ENCODE data around the gene PIGS.
"Not testable (repeated sequence)": the region's sequence is repeated elsewhere in the genome, so short reads cannot be mapped to it uniquely, and the experiment has no call there.

PIGS gene

DNA sequence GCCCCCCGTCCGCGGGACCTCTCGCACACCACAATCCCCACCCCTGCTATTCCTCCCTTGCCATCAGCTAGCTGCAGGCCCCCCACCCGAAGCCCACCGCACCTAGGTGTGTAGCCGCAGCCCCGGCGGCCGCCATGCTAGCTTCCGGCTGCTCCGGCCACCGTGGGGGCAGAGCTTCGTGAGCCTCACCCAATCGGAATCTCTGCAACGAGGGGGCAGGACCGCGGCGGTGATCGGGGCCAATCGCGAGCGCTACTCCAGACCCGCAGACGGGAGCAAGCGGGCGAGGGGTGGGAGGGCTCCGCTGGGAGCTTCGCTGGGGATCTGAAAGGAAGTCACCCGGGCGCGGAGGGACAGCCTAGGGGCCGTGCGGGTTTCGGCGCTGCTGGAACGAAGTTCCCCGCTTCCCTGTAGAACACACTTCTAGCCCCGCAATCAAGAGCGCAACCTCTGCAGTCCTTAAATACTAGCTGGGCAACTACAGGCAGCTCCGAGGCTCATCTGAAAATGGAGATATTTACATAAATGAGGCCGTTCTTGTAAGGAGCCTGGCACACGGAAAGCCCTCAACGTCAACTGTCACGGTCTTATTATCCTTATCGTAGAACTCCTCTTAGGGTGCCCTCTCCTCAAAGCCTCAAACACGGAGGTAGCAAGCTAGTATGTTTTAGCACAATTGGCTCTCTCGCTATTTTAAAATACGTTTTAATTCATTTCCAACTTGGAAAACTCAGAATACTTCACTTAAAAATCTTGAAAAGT lies at the start of gene PIGS:
Gene PIGS, minus strand, starts transcription at position 164 of the 762 bp plus-strand sequence. Its CDS starts 28 bp downstream, at position 136.
- DNase-seq (ENCODE audit: low read depth): peak; percentile 82

- DNase-seq (ENCODE audit: low read depth): no peak
Observed at GRCh38 chr17:28620010-28620409, 48.7 kb upstream of the PIGS start.

- DNase-seq (ENCODE audit: low read depth): no peak
Observed at GRCh38 chr17:28618464-28618863, 47.1 kb upstream of the PIGS start.

DNA sequence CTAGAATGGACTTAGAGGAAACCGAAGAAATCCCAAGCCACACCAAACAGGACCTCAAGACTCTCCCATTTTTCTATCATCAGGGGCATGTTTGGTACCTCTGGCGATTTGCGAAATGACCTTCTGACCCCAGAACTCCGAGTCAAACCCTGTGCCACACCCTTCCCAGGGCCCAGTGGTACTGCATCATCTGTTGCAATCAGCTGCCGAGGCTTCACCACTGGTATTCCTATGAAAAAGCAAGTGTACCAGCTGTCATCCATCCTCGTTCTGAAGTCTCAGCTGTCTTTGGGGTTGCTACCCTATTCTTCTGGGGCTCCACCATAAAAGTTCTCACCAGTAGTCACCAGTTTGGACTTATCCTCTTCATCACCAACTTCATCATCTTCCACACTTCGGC lies 45.0 kb upstream of the PIGS start:
- DNase-seq (ENCODE audit: low read depth): no peak

DNA sequence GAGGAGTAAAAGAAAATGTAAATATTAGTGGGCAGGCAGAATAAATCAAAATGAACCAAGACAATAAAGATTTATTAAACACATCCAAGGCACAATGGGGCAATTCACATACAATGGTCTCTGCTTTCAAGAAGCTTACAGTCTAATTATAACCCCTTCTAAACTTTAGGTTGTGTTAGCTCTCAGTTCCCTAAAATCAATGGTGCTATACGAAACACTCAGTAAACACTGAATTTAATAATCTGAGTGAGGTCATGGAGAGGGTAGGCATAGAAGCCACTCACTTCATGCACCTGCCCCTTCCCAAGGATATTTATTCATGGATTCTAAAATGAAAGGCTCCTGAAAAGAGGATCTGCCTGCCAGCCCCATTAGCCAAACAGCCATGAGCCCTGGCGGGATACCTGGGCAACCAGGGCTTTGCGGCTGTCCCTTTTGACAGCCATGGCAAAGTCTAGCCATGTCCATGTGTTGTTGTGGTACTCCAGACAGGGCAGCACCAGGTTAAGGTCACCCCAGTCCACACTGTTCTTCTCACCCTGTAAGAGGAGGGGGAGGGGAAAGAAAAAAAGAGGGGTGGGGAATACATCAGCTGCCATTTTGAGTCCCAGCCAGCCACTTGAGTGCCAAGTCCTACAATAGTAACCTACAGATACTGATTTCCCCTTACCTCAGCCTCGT lies 44.1 kb upstream of the PIGS start:
- DNase-seq (ENCODE audit: low read depth): no peak

DNA sequence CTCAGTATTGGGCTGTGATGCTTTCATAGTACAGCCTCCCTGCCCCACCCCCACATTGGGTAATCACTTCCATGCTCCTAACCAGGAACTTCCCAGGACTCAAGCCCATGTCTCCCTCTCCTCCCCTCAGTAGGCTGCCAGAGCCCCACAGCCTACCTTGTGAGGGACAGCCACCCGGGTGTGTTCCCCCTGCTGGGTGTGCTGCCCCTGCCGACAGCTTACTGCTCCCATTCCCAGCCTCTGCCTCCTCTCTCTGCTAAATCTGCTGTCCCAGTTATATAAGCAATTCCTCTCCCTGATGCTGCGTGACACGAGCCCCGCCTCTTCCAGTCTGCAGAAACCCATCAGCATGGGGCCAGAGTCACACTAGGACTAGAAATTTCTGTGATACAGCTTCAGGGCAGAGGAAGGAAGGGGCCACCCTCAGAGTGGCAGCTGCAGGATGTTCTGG lies 42.6 kb upstream of the PIGS start, which contains the start of gene RSKR:
Gene RSKR, minus strand, starts transcription at position 255 of the 451 bp plus-strand sequence. Its CDS starts 24 bp downstream, at position 231.
- peak; percentile 8 for DNase-seq (ENCODE audit: low read depth)

GRCh38 chr17:28612936-28613872 lies 41.9 kb upstream of the PIGS start:
- DNase-seq (ENCODE audit: low read depth): peak; percentile 41

- DNase-seq (ENCODE audit: low read depth): no peak
Observed at GRCh38 chr17:28612531-28612930, 41.2 kb upstream of the PIGS start.

GRCh38 chr17:28610376-28610775 lies 39.1 kb upstream of the PIGS start:
- no peak for DNase-seq (ENCODE audit: low read depth)

GRCh38 chr17:28604031-28604430 lies 32.7 kb upstream of the PIGS start:
- not testable (repeated sequence) for DNase-seq (ENCODE audit: low read depth)

DNA sequence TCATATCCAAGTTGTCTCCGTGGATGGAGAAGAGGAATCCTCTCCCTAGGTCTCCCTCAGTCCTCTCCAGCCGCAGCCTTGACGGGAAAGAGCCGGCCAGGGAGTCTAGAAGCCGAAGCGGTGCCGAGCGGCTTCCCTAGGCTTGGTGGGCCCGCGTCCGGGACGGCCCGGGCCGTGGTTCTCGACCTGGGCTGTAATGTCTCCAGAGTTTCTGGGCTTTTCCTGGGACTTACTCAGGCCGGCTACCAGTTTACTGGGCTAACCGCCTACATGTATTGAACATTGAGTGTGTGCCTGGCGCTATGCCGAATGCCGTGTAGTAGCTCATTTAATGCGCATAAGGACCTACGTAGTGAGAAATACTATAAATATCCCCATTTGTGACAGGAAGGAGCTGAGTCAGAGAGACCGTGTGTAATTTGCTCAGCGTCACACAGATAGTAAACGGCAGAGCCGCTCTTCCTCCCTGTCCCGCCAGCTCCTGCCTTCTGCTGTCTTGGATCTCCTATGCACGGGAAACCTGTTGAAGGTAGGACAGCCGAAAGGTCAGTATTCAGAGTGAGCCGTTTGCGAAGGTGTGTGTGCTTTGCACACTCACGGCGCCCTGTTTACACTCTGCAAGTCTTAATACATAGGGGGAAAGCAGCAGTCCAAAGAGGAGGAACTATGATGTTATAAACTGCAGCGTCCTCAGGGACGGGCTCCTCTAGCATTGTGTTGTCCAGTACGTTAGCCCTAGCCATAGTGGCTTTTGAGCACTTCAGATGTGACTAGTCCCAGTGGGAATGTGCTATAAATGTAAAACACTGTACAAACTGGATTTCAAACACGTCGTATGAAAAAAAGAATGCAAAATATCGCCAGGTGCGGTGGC lies 28.2 kb upstream of the PIGS start:
- DNase-seq (ENCODE audit: low read depth): peak; percentile 76

DNA sequence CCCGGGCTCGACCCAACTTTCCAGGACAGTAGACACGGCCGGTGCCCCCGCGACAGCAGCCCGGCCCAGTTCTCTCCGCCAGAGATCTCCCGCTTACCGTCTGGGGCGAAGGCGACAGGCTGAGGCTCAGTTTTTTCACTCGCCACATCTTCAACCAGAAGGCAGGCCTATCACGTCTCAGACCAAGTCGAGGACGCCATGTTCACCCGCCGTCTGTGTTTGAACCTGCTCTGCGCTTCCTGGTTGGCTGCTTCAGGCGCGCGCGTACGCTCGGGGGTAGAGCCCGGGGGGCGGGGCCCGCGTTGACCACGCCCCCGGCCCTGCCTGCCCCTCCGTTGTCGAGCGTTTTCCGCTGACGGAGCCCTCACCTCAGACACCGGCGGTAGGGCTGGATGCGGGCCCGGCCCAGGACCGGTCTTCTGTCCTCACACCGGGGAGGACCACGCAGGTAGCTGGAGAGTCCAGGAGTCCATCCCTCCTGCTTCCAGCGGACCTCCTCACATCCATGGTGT lies 27.5 kb upstream of the PIGS start, which contains the start of gene SPAG5:
Gene SPAG5, minus strand, starts transcription at position 227 of the 512 bp plus-strand sequence. Its CDS starts 79 bp downstream, at position 148.
- DNase-seq (ENCODE audit: low read depth): peak; percentile 85

DNA sequence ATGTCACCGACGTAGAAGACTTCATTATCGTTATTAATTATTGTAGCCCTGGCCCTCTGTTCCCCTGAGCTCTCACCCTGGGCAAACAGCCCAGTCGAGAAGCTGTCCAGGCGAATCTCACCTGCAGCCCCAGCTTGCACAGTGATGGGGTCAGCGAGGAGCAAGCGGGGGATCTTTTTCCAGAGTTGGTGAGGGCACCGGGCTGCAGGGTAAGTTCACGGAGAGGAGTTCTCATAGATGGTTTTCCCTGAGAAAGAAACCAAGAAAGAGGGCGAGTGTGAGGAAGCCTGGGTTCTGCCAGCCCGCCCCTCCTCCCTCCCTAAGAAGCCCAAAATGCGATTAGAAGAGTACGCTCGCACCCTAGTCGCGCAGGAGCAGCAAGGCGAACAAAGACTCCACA lies 27.1 kb upstream of the PIGS start:
- no peak for DNase-seq (ENCODE audit: low read depth)

DNA sequence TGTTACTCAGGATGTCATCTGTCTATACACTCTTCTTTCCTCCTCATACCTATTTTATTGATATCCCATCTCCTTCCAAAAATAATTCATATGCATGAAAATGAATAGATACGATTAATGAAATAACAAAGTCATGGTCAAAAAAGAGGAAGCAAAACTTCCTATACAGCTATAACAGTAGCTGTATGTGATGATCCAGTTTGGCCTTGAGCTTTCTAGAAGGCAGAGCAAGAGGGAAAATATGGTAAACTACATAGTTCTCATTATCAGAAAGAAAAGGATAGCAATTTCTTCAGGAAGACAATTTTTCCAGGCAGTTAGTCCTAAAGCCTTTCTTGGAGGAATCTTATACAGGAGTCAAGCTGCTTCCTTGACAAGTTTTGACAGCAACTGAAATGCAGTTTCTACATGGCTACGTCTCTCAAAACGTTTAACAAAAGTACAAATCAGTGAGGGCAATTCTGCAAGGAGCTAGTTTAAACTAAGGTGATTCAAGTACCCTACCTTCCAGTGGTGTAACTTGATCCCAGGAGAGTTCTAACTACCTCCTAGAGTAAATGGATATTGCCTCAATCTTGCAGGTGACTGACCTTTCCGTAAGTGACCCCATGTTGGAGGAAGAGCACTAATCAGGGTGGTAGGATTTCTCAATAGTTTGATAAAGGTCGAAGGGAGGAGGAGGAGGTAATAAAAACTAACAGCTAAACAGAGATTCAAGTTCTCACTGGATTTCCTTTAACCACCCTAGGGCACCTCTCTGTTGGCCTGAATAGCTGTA lies 26.5 kb upstream of the PIGS start:
- no peak for DNase-seq (ENCODE audit: low read depth)

- no peak for DNase-seq (ENCODE audit: low read depth)
Observed at GRCh38 chr17:28592260-28592659, 20.9 kb upstream of the PIGS start.

- peak; percentile 34 for DNase-seq (ENCODE audit: low read depth)
Observed at GRCh38 chr17:28585851-28586250, 14.5 kb upstream of the PIGS start.

GRCh38 chr17:28584434-28584833 lies 13.1 kb upstream of the PIGS start:
- no peak for DNase-seq (ENCODE audit: low read depth)

- DNase-seq (ENCODE audit: low read depth): no peak
Observed at GRCh38 chr17:28582513-28582912, 11.2 kb upstream of the PIGS start.

DNA sequence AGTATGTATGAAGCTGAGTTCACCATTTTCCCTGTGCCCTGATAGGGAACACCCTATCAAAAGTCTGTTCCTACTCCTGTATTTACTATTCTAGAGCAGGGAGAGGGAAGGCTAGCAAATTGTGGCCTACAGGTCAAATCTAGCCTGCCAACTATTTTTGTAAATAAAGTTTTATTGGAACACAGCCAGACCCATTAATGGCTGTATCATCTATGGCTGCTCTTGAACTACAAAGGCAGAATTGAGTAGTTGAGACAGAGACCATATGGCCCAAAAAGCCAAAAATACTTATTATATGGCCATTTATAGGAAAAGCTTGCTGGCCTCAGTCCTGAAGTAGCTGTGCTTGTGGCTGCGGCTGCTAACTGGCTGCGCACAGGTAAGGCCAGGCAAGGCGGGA lies 9.6 kb upstream of the PIGS start:
- no peak for DNase-seq (ENCODE audit: low read depth)

DNA sequence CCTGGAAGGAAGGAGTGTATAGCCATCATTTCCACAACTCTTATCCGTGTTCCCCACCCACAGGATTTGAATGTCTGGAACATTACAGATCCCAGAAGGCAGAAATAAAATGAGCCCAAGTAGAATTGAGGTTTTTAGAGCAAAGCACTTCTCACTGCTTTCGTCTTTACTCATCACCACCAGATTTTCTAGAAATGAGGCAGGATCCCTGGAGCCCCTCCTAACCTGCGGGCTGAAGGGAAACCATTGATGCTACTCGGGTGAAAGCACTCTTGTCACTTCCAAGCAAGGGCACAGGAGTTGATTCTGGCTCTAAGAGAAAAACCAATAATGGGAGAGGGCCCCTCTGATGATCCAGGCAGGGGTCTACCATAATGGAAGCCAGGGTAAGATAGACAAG lies 8.2 kb upstream of the PIGS start:
- no peak for DNase-seq (ENCODE audit: low read depth)
